SIG-M5 (cell line): Measurements from ENCODE around the gene TOP3B.
A peak's percentile ranks its signal among the peaks of the same experiment; 100 is the strongest.
"Not testable (repeated sequence)": the region's sequence is repeated elsewhere in the genome, so short reads cannot be mapped to it uniquely, and the experiment has no call there.

ENCODE experiments used
- DNase-seq: peaks from one replicate; lab custom pipeline; 2025; lab: John Stamatoyannopoulos, UW

The TOP3B gene

GRCh38 chr22:21943571-21944448 is 38.8 kb downstream of the TOP3B start:
- no peak for DNase-seq

DNA sequence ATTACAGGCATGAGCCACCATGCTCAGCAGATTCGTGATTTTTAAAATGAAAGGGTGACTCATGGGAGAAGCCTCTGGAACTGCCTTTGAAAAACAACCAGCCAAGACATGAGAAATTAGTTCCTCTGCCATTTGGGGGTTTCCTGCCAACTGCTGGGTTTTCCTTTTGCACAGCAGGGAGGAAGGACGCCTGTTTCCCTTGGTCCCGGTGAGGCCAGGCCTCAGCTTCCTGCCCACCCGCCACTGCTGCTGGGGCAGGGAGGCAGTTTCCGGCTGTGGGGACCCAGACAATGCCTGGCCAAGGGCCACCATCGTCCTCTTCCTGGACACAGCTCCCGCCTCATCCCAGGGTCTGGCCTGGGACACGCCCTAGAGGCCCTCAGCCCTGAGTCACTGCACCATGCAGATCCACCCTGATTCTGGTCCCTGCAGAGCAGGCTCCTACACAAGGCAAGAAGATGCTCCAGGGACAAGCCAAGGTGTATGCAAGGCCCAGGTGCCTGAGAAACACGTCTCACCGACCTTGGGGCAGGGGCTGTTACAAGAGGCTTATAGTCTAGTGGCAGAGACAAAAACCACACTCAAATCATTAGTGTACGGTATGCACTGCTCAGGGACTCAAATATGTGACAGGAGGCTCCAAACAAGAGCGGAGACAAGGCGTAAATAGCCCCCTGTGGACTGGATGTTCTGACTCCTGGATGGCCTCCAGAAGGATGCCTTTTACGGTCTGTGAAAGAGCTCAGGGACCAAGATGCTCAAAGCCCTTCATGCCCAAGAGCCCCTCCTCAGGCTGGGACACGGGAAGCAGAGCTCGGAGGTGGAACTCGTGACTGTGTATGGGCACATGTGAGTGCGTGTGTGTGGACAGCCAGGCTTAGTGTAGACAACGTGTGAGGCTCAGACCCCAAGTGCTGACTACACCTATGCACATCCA is 39.9 kb downstream of the TOP3B start:
- DNase-seq: no peak

GRCh38 chr22:21941921-21942320 is 40.7 kb downstream of the TOP3B start:
- no peak for DNase-seq

- DNase-seq: no peak
These were observed 42.1 kb downstream of the TOP3B start for GRCh38 chr22:21940521-21940920.

DNA sequence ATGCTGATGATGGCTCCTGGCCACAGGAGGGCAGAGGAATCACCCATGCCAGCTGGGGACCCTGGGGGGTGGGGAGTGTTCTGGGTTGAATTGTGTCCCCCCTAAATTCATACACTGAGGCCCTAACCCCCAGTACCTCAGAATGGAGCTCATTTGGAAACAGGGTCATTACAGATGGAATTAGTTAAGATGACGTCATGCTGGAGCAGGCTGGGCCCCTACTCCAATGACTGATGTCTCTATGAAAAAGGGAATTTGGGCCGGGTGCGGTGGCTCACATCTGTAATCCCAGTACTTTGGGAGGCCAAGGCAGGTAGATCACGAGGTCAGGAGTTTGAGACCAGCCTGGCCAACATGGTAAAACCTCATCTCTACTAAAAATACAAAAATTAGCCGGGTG is 42.7 kb downstream of the TOP3B start:
- not testable (repeated sequence) for DNase-seq

GRCh38 chr22:21939461-21939913 is 43.1 kb downstream of the TOP3B start:
- no peak for DNase-seq

DNA sequence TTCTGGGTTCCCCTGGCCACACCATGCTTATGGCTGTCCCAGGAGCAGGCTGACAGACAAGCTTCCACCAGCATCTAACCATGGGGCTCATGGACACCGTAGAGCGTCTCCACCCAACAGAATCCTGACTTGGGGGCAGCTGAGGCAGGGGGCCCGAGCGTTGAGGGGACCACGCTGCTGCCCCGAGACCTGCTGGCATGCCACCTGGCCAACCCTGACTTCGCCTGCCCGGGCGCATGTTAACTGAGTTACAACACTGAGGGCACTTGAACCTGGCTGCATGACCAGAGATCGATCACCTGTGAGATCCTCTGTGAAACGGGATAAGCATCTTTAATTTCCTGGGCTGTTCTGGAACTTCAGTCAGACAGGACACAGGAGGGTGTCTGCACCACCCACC is 43.7 kb downstream of the TOP3B start:
- no peak for DNase-seq

DNA sequence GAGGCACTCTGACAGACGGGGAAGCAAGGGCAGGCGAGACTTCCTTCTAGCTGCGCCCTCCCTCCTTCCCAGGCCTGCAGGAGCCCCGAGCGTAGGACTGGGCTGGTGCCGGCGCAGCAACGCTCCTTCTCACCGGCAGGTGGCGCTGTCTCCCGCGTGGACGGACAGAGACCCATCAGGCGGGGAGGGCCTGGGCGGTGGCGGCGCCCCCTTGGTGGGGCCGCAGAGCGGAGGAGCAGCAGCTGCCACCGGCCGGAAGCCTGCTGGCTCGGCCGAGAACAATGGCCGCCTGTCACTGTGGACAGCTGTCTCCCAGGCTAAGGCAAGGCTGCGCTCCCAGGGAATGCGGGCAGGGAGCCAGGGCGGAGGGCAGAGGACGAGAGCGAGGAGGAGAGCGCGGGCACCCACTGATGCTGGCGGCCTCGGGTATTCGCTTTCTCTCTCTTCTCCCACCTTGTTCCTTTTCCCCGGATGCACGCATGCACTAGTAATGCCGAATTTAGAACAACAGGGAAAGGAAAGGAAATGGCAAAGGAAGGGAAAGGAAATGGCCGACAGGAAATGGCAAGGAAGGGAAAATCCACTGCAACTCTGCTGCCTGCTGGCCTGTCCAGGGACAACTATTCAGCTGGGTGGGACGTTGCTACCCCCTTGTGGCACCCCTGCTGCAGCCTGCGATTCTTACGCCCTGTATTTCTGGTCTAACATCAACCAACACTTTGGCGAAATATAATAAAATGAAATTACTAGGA is 44.3 kb downstream of the TOP3B start:
- DNase-seq: peak; percentile 62

GRCh38 chr22:21937821-21938070 is 44.8 kb downstream of the TOP3B start:
- no peak for DNase-seq

- no peak for DNase-seq
These were observed 45.4 kb downstream of the TOP3B start for GRCh38 chr22:21937041-21937820.

DNA sequence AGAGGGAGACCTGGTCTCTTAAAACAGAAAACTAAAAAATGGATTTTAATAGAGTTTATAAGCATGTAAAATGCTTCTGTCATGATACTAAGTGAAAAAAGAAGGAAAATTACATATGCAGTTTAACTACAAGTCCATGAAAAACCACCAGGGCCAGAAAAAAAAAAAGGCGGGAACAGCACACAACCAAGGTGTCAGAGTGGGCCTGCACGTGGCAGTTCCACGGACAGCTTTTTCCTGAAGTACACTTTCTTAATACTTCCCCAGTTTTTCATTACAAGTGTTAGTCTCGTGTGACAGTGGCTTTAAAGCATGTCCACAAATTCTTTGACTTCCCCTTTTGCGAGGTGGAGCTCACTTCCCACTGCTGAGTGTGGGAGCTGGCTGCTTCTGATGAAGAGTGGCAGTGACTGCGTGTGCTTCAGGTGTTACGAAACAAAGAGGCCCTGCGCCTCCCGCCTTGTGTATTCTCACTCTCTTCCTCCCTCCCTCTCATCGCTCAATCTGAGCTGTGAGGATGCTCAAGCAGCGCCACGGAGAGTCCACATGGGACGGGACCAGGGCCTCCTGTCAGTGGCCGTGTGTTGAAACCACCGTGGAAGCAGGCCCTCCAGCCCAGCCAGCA is 46.3 kb downstream of the TOP3B start:
- DNase-seq: peak; percentile 63

GRCh38 chr22:21933910-21934309 is 48.7 kb downstream of the TOP3B start:
- DNase-seq: no peak

- no peak for DNase-seq
These were observed 49.2 kb downstream of the TOP3B start for GRCh38 chr22:21933413-21933812.

DNA sequence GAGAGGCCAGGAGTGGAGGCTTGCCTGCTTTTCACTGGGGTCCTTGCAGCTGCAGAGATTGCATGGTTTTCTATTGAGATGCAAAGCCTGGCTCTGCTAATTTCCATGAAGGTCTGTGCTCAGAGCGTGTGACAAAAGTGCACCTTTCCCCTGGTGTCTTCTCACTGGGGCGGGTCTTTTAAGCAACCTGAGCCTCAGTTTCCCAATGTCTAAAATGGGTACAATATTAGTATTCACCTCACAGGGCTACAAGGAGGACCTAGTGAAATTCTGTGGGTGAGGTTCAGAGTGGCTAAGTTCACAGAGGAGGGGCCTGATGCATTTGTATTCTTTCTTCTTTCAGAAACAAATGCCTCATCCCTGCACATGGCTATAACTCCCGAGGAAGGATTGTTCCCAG is 50.2 kb downstream of the TOP3B start:
- DNase-seq: no peak

GRCh38 chr22:21931056-21931455 is 51.5 kb downstream of the TOP3B start:
- DNase-seq: no peak

DNA sequence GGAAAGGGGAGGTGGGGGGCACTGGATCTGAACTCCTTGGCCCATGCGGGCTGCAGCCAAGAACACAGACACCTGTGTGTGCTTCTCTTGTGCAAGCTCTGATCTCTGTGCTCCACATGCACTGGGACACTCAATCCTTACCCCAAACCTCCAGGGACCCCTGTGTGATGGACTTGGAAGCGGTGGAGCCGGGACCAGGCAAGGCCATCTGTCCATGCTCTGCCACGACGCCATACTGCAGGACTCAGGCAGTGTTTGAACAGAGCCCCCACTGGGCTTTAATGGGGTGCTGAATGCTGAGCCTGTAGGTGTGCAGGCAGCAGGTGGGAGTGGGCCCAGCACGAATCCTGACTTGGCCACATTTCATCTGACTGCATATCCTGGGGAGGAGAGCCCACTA is 53.3 kb downstream of the TOP3B start:
- DNase-seq: no peak

DNA sequence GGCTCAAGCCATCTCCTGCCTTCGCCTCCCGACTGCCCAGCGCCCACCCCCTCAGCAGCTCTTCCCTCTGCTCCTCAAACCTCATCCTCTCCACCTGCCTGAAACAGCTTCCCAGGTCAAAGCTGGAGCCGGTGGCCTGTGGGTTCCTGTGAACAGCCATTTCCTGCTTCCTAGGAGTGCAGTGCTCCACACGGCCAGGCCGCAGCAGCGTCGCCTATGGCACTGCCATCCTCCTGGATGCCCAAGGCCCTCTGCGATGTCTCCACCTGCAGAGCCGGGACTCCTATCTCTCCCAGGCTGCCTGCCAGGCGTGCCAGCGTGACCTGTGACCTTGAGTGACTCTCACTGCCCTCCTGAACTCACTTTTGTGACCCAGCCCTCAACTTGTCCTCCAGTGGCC is 54.5 kb downstream of the TOP3B start:
- no peak for DNase-seq

DNA sequence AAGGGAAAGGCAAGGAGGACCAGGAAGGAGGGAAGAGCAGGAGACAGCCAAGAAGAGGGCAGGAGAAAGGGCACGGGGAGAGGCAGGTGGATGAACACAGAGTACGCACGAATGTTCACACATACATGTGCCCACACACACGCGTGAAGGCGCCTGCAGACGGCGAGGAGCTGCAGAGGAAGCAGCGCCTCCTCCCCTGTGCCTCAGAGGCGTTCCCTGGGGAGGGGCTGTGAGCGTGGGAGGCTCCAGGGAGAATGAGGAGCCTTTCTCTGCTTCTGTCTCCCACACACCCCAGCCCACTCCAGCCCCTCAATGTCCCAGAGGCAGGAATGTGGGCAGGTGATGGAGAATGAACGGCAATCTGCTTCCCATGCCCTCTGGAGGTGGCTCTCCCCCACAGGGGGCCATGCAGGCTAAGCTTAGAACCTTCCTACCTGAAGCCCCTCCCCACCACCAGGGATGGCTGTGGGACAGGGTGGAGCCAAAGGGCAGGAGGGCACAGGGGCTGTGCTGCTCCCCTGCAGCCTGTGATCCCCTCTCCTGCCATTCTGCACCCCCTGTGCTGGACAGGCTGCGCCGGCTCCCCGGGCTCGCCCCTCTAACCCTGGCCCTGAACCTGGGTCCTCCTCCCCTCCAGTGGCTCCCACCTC is 55.3 kb downstream of the TOP3B start:
- DNase-seq: no peak

DNA sequence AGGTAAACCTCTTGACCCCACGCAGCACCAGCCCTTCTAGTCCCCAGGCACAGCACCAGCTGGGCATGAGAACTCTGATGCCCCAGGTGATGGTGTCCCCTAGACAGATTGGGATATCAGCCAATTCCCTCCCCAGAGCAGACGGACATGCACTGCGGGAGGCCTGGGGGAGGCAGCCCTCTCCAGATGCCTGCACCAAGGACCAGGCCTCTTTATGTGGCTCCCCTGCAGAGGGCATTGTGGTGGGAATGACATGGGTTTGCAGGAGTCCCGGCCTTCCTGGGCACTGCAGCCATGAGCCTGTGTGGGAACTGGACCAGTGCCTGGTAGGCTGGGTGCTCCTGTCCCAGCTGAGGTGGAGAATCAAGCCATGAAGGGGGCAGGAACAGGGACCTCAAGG is 55.9 kb downstream of the TOP3B start:
- no peak for DNase-seq

DNA sequence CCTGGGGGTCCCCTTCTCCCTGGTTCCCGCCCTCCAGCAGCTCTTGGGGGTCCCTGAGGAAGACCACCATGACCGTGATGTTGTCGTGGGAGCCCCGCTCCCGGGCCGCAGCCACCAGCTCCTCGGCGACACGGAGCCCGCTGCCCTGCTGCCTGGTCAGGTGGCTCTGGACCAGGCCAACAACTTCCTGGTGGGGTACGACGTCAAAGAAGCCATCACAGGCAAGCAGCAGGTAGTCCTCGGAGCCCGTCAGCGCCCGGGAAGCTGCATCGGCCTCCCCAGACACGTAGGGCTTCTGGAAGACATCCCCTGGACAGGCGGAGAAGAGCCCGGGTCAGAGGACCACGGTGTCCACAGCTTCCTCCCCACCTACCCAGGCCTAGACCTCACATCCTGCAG is 59.4 kb downstream of the TOP3B start:
- no peak for DNase-seq
